GM12878 (cell line): ENCODE data around the gene TM4SF18. TPM values are rescaled to one million over a fixed set of nuclear protein-coding genes. Genes with fewer than 3 reads are reported as not detected.

Experiments
- ATAC-seq: fragments of 200-7000 bp; cut with Tn5 transposase; 3 replicates; pipeline ENCODE4 v1.9.1; 2020; ENCODE audit warnings: mild to moderate bottlenecking, moderate library complexity
- BruUV-seq: library from RNA; stranded (reverse); fragments of 400-500 nt; replicated peaks from 2 replicates; lab custom pipeline; 2021; lab: Mats Ljungman, UMichigan
- CTCF ChIA-PET: fragments of 300-600 bp; sonication (Branson Sonifier 250); formaldehyde crosslinking; extraction: SDS; loops from one replicate; lab custom pipeline; 2021; ENCODE audit warnings: inconsistent platforms; lab: Yijun Ruan, JAX
- POLR2A ChIA-PET: fragments of 350-600 bp; formaldehyde crosslinking; extraction: SDS; loops from one replicate; lab custom pipeline; 2021; ENCODE audit warnings: inconsistent platforms; lab: Charles Lee
- RAD21 ChIA-PET: fragments of 300-600 bp; sonication (Branson Sonifier 250); formaldehyde crosslinking; loops from one replicate; lab custom pipeline; 2023; ENCODE audit warnings: antibody characterized with exemption; ENCODE audit not compliant: unreplicated experiment; lab: Charles Lee
- SMC1A ChIA-PET: fragments of 300-600 bp; sonication (Branson Sonifier 250); formaldehyde crosslinking; loops from one replicate; lab custom pipeline; 2023; ENCODE audit not compliant: unreplicated experiment, uncharacterized antibody; lab: Charles Lee
- DNase-seq: peaks from one replicate; pipeline ENCODE4 v3.0.0-alpha.2; 2011; ENCODE audit warnings: low read depth, low spot score
- FAIRE-seq: peaks from 3 replicates; lab custom pipeline; 2011; peaks lifted over from hg19 to GRCh38; lab: Jason Lieb, UNC
- H2AFZ ChIP-seq: 2 replicates; pipeline ENCODE4 v1.6.0; 2011; ENCODE audit warnings: low read depth, low read length, control low read depth; ENCODE audit not compliant: control insufficient read depth
- H3K27ac ChIP-seq: 2 replicates; pipeline ENCODE4 v1.5.1; 2011; ENCODE audit warnings: control low read depth; ENCODE audit not compliant: control insufficient read depth, insufficient read depth
- H3K27me3 ChIP-seq, 2 experiments: replicated peaks in 1 of 2; 2 replicates each; pipeline versions ENCODE4 v1.6.0 to v1.6.1; 2011; ENCODE audit warnings: low read length in 1 of 2; ENCODE audit not compliant: control insufficient read depth in 2 of 2, insufficient read depth in 2 of 2
- H3K36me3 ChIP-seq, 2 experiments: 2 replicates each; pipeline ENCODE4 v1.5.1; 2011; ENCODE audit warnings: low read length in 1 of 2; ENCODE audit not compliant: control insufficient read depth in 2 of 2, insufficient read depth in 2 of 2
- H3K4me1 ChIP-seq: 2 replicates; pipeline ENCODE4 v1.6.1; 2011; ENCODE audit warnings: mild to moderate bottlenecking, low read length, moderate library complexity, mixed read lengths; ENCODE audit not compliant: control insufficient read depth, insufficient read depth
- H3K4me2 ChIP-seq: 2 replicates; pipeline ENCODE4 v1.6.0; 2011; ENCODE audit warnings: control low read depth; ENCODE audit not compliant: control insufficient read depth, insufficient read depth
- H3K4me3 ChIP-seq: fragments of 200-600 bp; sonication (generic); 2 replicates; pipeline ENCODE4 v1.5.1; 2016
- H3K79me2 ChIP-seq: 2 replicates; pipeline ENCODE4 v1.6.0; 2011; ENCODE audit warnings: low read length; ENCODE audit not compliant: control insufficient read depth, insufficient read depth
- H3K9ac ChIP-seq: 2 replicates; pipeline ENCODE4 v1.8.0; 2011; ENCODE audit warnings: low read length, control low read depth, mixed read lengths; ENCODE audit not compliant: control insufficient read depth, insufficient read depth
- H3K9me3 ChIP-seq: replicated peaks from 3 replicates; pipeline ENCODE4 v1.5.1; 2011; ENCODE audit warnings: mild to moderate bottlenecking, low read length; ENCODE audit not compliant: control insufficient read depth, insufficient read depth
- H4K20me1 ChIP-seq: 2 replicates; pipeline ENCODE4 v1.6.0; 2011; ENCODE audit not compliant: control insufficient read depth, insufficient read depth
- ASH2L ChIP-seq: fragments of 300-600, 200-600 bp; sonication (generic); IDR thresholded peaks from 2 replicates; pipeline ENCODE4 v1.6.1; 2017; ENCODE audit warnings: low read depth, mild to moderate bottlenecking, borderline replicate concordance
- EP300 ChIP-seq, 2 experiments: fragments of 150-350 bp in 1 of 2; IDR thresholded peaks; 2 replicates each; pipeline ENCODE4 v1.6.1; 2011 to 2012; ENCODE audit warnings: low read depth in 2 of 2, low read length in 2 of 2, borderline replicate concordance in 1 of 2, improper control_type of control experiment in 1 of 2, inconsistent platforms in 1 of 2; ENCODE audit not compliant: control insufficient read depth in 1 of 2
- MTA3 ChIP-seq: IDR thresholded peaks from 2 replicates; pipeline ENCODE4 v1.6.1; 2012; ENCODE audit warnings: low read length, inconsistent platforms, borderline replicate concordance
- TCF3 ChIP-seq: IDR thresholded peaks from 2 replicates; pipeline ENCODE4 v1.6.1; 2012; ENCODE audit warnings: low read depth, mild to moderate bottlenecking, low read length, borderline replicate concordance; ENCODE audit not compliant: insufficient read depth
- ZBED1 ChIP-seq: IDR thresholded peaks from 2 replicates; pipeline ENCODE4 v1.6.1; 2016; ENCODE audit warnings: borderline replicate concordance
- ZNF384 ChIP-seq: IDR thresholded peaks from 2 replicates; pipeline ENCODE4 v1.6.1; 2012; ENCODE audit warnings: low read depth, mild to moderate bottlenecking, low read length, improper control_type of control experiment, borderline replicate concordance
- ZSCAN29 ChIP-seq: fragments of 450-650 bp; IDR thresholded peaks from 2 replicates; pipeline ENCODE4 v1.6.1; 2017; ENCODE audit warnings: mild to moderate bottlenecking, moderate library complexity
- ZZZ3 ChIP-seq: IDR thresholded peaks from 2 replicates; pipeline ENCODE4 v1.6.1; 2011; ENCODE audit warnings: low read depth; ENCODE audit not compliant: control insufficient read depth, insufficient read length
- WGBS: methylation state at CpG from one replicate; pipeline ENCODE4 v1.1.6; 2016; ENCODE audit warnings: low lambda C conversion rate; ENCODE audit not compliant: insufficient replicate concordance, insufficient coverage; ENCODE audit errors: missing lambda C conversion rate; 5-methylcytosine and 5-hydroxymethylcytosine counted together
- in situ Hi-C: fragments of 300-500 bp; cut with MboI; formaldehyde crosslinking; loops from 9 replicates; pipeline ENCODE4 v1.14.3; 2018; ENCODE audit warnings: mixed read lengths
- intact Hi-C: fragments of 100-400 bp; cut with micrococcal nuclease; formaldehyde crosslinking; loops from one replicate; pipeline ENCODE4 v1.14.2; 2022; ENCODE audit not compliant: unreplicated experiment
- polyA plus RNA-seq, 11 experiments: library from polyadenylated mRNA; depleted of rRNA in 4 of 11; unstranded in 6 of 11; stranded (reverse) in 5 of 11; fragments of >200 nt; fragmentation: Nextera tagmentation in 4 of 11; fragmentation: Illumina TruSeq in 1 of 11; extraction: Ambion mirVana in 4 of 11; extraction: Trizol in 1 of 11; gene quantifications; 1 replicate in 1 of 11; 2 replicates in 10 of 11; pipeline versions ENCODE4 v1.2.1 to v1.2.3, GENCODE V29; 2011 to 2016; ENCODE audit warnings: inconsistent platforms in 2 of 11, missing spikeins in 2 of 11, low read depth in 1 of 11
- total RNA-seq, 4 experiments: library from RNA; depleted of rRNA in 3 of 4; stranded (reverse); fragments of >200 nt in 3 of 4; fragmentation: Illumina TruSeq in 1 of 4; extraction: Trizol in 1 of 4; gene quantifications; 2 replicates each; pipeline versions ENCODE4 v1.2.1 to v1.2.3, GENCODE V29; 2013 to 2021

TM4SF18 gene
- total and polyA plus RNA-seq, 10 of the 15 experiments (the other 5 are each of a cell fraction or from before 2014, with no cell fraction given): 0.01 TPM; not detected in 9

DNA sequence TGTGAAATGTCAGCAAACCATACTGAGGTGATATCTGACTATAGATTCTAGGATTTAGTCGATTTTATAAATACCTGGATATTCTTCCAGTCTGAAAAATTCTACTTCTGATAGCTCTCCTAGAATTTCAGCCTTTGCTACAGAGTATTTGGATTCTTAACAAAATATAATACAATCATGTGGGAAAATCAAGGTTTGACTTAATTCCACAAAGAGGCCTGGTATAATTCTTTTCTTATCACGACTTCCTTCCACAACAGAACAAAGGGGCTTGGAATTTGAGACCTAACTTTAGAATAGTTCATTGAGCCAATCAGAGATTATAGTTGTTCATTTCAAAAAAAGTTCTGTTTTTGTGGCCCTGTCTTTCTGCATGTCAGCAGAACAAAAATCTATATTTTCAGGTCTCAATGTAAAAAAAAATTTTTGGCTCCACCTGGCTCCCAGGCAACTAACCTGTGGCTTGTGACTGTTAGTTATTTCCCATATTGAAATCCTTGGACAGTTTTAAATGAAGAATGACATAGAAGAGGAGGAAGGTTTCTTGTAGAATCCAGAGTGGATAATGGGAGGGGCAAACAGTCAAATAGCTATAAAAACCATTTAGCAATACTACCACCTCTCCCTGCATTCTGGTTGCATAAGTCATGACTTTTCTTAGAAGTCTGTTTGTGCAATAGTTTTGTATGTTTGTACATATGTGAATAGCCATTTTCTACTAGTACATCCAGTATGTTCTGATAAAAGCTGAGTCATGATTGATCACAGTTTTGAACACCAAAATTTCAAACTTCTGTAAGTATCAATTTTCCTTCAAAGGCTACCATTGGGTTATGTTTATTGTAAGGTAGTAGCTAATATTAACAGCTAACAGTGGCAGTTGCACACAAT lies 40.0 kb upstream of the TM4SF18 start:
- DNase-seq: no peak
- Histone ChIP-seq H3K9ac (no peak overlapping the region), H3K4me3 (no peak overlapping the region), H3K4me2 (no peak overlapping the region), H2AFZ (no peak overlapping the region), H3K27me3 (no peaks in the 10 kb centered on the region; a peak in 1 of 4 replicates), H3K79me2 (no peaks in the 10 kb centered on the region), H3K27ac (no peak overlapping the region), H3K4me1 (no peaks in the 10 kb centered on the region), H3K36me3 (no peaks in the 10 kb centered on the region), H3K9me3 (no peaks in the 10 kb centered on the region), H4K20me1 (no peaks in the 10 kb centered on the region)
- ATAC-seq: no peak
- ChIA-PET RAD21 (no interaction called here), SMC1A (interaction anchor here (1.1 to 1.6 kb wide), 5 partner anchors 9 to 106 kb away, joined by 3 to 8 read pairs (median 5); no protein-coding TSS in a partner anchor), CTCF (interaction anchor here (0.7 to 1.4 kb wide), 5 partner anchors 9 to 106 kb away, joined by 3 to 6 read pairs (median 3); no protein-coding TSS in a partner anchor), POLR2A (no interaction called here)
- TF ChIP-seq TCF3 (no peak), ZZZ3 (no peak), MTA3 (no peak), EP300 (IDR thresholded peaks at IDR 0.05; ENCODE audit: borderline replicate concordance in 1 of 2, control insufficient read depth in 1 of 2, low read depth in 2 of 2, low read length in 2 of 2) (no peak), ZSCAN29 (no peak), ZNF384 (no peak), ZBED1 (no peak), ASH2L (no peak)
- 0% methylated on average over 2 of the region's 2 CpGs for WGBS
- in situ Hi-C loops (no loop called here), intact Hi-C loops (loop anchor here (2.0 kb wide), 1 partner anchor 21 kb away; no protein-coding TSS in a partner anchor)
- no peak for FAIRE-seq
- BruUV-seq: no TSS peak
